ENCODE data around the gene UPF3A.
"Not testable (repeated sequence)": the region's sequence is repeated elsewhere in the genome, so short reads cannot be mapped to it uniquely, and the experiment has no call there.

UPF3A gene

GRCh38 chr13:114261328-114261965 lies 20.0 kb upstream of the UPF3A start:
- H3K4me3 ChIP-seq (ENCODE audit: low read depth, low read length) = no peak overlapping the region
- no peak for DNase-seq (ENCODE audit: low read depth)

- DNase-seq (ENCODE audit: low read depth) = peak; percentile 12
- H3K4me3 ChIP-seq (ENCODE audit: low read depth, low read length) = no peak overlapping the region
These were observed 17.8 kb upstream of the UPF3A start for GRCh38 chr13:114263578-114263977.

- DNase-seq (ENCODE audit: low read depth); H3K4me3 ChIP-seq (ENCODE audit: low read depth, low read length): not testable (repeated sequence)
These were observed 17.1 kb upstream of the UPF3A start for GRCh38 chr13:114264313-114264712.

- no peak overlapping the region for H3K4me3 ChIP-seq (ENCODE audit: low read depth, low read length)
- DNase-seq (ENCODE audit: low read depth) = peak; percentile 23
These were observed 16.4 kb upstream of the UPF3A start for GRCh38 chr13:114264886-114265611.

GRCh38 chr13:114266241-114266640 lies 15.2 kb upstream of the UPF3A start:
- no peak overlapping the region for H3K4me3 ChIP-seq (ENCODE audit: low read depth, low read length)
- DNase-seq (ENCODE audit: low read depth) = no peak

- DNase-seq (ENCODE audit: low read depth) = no peak
- H3K4me3 ChIP-seq (ENCODE audit: low read depth, low read length) = no peak overlapping the region
These were observed 12.8 kb upstream of the UPF3A start for GRCh38 chr13:114268344-114269280.

GRCh38 chr13:114269281-114269770 lies 12.1 kb upstream of the UPF3A start:
- no peak for DNase-seq (ENCODE audit: low read depth)
- no peak overlapping the region for H3K4me3 ChIP-seq (ENCODE audit: low read depth, low read length)

- DNase-seq (ENCODE audit: low read depth) = no peak
- no peak overlapping the region for H3K4me3 ChIP-seq (ENCODE audit: low read depth, low read length)
These were observed 8.4 kb upstream of the UPF3A start for GRCh38 chr13:114272977-114273376.

- no peak overlapping the region for H3K4me3 ChIP-seq (ENCODE audit: low read depth, low read length)
- DNase-seq (ENCODE audit: low read depth) = no peak
These were observed 6.1 kb upstream of the UPF3A start for GRCh38 chr13:114275304-114275703.

- no peak for DNase-seq (ENCODE audit: low read depth)
- H3K4me3 ChIP-seq (ENCODE audit: low read depth, low read length) = no peak overlapping the region
These were observed 2.3 kb upstream of the UPF3A start for GRCh38 chr13:114279146-114279545.

- H3K4me3 ChIP-seq (ENCODE audit: low read depth, low read length) = no peak overlapping the region
- DNase-seq (ENCODE audit: low read depth) = no peak
These were observed 1.5 kb upstream of the UPF3A start for GRCh38 chr13:114279758-114280355.

GRCh38 chr13:114282041-114282670 lies 755 bp downstream of the UPF3A start:
- peak; percentile 32 for DNase-seq (ENCODE audit: low read depth)
- peak overlapping the region; percentile 83 for H3K4me3 ChIP-seq (ENCODE audit: low read depth, low read length)

GRCh38 chr13:114283576-114283975 lies 2.2 kb downstream of the UPF3A start:
- no peak overlapping the region for H3K4me3 ChIP-seq (ENCODE audit: low read depth, low read length)

GRCh38 chr13:114284680-114285079 lies 3.3 kb downstream of the UPF3A start:
- no peak for DNase-seq (ENCODE audit: low read depth)
- H3K4me3 ChIP-seq (ENCODE audit: low read depth, low read length) = no peak overlapping the region

More at GRCh38 chr13:114283576-114283975, 2.2 kb downstream of the UPF3A start:
- DNase-seq (ENCODE audit: low read depth) = no peak

GRCh38 chr13:114285166-114285808 lies 3.9 kb downstream of the UPF3A start:
- H3K4me3 ChIP-seq (ENCODE audit: low read depth, low read length) = no peak overlapping the region
- DNase-seq (ENCODE audit: low read depth) = no peak

- no peak overlapping the region for H3K4me3 ChIP-seq (ENCODE audit: low read depth, low read length)
- no peak for DNase-seq (ENCODE audit: low read depth)
These were observed 5.4 kb downstream of the UPF3A start for GRCh38 chr13:114286808-114287207.

GRCh38 chr13:114288157-114288591 lies 6.8 kb downstream of the UPF3A start:
- no peak overlapping the region for H3K4me3 ChIP-seq (ENCODE audit: low read depth, low read length)
- DNase-seq (ENCODE audit: low read depth) = no peak

- no peak for DNase-seq (ENCODE audit: low read depth)
- no peak overlapping the region for H3K4me3 ChIP-seq (ENCODE audit: low read depth, low read length)
These were observed 15.0 kb downstream of the UPF3A start for GRCh38 chr13:114296448-114296847.

GRCh38 chr13:114296902-114297301 lies 15.5 kb downstream of the UPF3A start:
- no peak for DNase-seq (ENCODE audit: low read depth)
- H3K4me3 ChIP-seq (ENCODE audit: low read depth, low read length) = no peak overlapping the region

Measured in skeletal muscle cell (primary cell).